ENCODE data around the gene CLIC6.
"Not testable (repeated sequence)": the region's sequence is repeated elsewhere in the genome, so short reads cannot be mapped to it uniquely, and the experiment has no call there.

Gene CLIC6

DNA sequence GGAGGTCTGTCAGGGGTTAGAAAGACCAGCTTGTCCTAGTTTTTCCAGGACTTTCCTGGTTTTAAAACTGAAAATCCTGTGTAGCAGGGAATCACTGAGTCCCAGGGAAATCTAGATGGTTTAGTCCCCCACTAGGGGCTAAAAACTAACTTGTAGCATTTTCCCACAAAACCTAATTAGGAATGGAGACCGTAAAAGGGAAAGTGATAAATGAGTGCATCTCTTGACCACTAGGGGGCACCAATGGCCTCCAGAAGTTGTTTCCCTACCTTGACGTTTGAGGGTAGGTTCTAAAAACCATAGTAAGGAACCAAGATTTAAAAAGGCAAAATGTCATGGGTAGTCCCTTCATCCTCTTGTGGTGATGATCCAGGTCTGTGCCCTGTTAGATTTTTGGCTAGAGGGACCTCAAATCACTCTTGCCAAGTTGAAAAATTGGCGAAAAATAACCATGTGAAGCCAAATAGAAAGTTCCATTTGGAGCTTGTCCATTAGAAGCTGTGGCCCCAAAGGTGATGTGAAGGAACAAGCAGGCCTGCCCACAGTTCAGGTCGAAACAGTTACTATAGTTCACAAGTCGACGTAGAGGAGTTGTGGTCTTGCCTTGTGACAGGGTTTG lies 24.5 kb downstream of the CLIC6 start:
- DNase-seq (ENCODE audit: low read depth in 2 of 2) = peak; percentile 7 to 25

DNA sequence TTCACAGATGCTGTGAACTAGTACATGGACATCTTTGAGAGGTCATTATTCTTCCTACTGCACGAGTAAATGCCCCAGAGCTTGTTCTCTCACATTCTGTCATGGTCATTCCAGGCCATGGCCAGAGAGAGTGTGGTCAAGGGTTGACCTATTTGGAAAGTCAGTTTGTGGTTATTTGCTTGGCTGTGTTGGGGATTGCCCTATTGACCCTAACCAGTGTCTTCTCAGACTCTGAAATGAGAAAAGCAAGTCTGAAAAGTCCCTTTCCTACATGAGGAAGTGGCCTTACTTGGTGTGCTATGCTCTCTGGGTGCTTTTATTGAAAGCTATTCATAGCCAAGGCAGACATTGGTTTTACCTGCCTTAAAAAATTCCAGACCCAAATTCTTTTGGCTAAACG lies 26.6 kb downstream of the CLIC6 start:
- no peak for DNase-seq (ENCODE audit: low read depth in 2 of 2)

DNA sequence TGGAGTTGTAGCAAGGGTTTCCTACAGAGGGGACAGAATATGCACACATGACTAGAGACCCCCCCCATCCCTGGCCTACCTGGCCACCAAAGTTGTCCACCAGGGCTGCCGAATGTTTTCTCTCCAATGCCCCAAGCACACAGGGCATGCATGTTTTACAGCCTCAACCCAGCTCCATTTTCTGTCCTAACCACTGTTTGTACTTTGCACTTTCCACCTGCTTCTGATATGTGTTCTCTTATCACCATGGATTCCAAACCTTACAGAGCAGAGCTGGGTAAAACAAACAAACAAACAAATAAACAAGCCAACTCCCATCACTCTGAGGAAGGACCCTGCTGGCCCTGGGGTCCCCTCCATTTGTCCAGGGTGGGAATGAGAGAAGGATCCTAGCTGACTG lies 27.3 kb downstream of the CLIC6 start:
- DNase-seq (ENCODE audit: low read depth in 2 of 2) = no peak

DNA sequence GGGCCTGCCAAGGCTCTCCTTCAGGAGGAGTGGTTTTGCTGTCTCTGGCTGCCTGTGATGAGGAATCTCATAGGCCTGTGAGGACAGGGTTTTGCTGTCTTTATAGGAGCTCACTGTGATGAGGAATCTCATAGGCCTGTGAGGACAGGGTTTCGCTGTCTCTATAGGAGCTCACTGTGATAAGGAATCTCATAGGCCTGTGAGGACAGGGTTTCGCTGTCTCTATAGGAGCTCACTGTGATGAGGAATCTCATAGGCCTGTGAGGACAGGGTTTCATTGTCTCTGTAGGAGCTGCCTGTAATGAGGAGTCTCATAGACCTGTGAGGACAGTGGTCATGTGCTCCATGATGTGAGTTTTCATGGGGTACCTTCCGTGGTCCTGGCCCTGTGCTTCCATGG lies 29.0 kb downstream of the CLIC6 start:
- DNase-seq (ENCODE audit: low read depth in 2 of 2) = no peak

DNA sequence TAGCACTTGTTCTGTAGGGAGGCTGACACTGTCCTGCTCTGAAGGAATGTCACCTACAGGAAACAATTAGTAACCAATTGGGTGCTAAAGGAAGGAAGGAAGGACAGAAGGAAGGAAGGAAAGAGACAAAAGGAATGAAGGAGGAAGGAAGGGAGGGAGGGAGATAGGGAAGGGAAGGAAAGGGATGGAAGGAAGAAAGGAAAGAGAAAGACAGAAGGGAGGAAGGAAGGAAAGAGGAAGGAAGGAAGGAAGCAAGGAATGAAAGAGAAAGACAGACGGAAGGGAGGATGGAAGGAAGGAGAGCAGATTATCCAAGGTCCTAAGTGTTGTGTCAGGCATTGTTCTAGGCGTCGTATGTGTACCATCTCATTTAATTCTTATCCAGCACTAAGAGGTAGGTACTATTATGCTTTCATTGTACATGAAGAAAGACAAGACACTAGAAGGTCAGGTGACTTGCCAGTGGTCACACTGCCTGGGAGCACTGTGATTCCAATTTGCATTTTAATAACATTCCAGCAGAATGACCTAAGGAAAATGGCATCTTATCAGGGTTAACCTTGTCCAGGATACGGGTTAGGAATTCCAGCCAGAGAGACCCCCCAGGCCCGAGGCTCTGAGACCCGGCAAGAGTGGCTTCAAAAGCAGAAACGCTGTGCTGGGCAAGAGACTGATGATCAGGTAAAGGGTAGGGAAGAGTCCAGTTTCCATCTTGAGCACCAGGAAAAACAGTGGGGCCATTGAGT lies 29.6 kb downstream of the CLIC6 start:
- DNase-seq (ENCODE audit: low read depth in 2 of 2) = no peak

DNA sequence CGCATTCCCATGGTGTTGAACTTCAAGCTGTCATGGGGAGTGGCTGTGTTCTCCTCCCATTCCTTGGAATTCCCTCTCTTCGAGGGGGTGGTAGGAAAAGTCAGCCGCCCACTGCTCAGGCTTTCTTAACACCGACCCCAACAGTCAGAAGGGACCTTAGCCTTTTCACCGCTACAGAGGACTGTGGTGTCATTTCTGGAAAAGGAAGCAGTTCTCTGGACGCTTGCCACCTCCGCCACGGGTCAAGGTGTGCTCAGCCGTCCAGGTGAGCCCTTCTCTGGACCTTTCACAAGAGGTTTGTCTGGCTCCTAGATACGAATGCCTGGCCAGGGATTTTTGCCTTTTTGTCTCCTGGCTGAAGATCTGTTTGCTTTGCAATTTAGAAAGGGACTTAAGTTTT lies 31.8 kb downstream of the CLIC6 start:
- DNase-seq (ENCODE audit: low read depth in 2 of 2) = no peak

DNA sequence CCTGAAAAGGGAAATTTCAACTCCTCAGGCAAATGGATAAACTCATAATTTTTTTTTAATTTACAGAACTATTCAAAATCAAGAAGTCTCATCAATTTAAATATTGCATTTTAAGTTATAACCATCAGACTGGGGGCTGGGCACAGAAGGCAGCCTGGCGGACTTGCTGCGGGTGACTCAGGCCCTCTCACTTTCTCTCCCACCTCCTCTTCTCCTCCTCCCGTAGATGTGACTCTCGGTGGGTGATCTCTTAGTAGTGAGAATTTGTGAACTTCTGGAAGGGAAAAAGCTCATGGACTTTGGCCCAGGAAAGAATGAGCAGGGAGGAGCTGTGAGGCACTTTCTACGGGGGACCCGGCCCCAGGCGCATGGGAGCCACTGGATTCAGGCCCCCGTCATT lies 32.9 kb downstream of the CLIC6 start:
- no peak for DNase-seq (ENCODE audit: low read depth in 2 of 2)

DNA sequence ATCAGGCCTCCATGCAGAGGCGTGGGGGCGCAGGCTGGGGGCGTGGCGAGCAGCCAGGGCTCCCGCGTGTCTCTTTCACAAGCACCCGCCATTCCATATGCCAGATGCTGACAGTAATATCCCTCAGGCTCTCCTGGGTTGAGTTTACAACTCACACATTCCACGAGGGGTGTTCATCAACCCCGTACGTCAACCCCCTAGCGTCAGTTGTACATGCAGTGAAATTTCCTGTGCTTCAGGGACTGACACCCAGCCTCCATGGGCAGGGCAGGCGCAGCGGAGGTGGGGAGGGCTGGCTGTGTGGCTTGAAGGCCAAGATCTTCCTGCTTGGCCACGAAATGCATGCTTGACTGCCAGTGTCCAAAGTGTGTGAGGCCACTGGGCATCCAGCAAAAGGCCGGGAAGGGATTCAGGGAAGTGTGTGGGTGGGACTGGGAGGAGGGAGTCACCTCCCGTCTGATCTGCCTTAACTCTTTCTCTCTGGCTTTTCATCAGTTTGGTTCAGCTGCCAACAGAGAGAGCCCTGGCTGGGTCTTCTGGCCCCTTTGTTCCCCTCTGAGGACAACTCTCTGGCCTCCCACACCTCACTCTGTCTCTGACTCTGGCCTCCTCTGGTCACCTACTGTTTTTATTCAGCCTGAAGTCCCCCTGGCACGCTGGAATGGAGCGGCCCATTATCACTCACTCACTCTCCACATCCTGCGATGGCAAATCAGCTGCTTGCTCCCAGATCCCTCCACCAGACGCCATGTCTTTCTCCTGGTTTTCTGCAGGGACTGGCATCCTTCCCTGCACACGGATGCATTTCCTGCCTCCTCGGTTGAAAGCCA lies 33.8 kb downstream of the CLIC6 start:
- no peak for DNase-seq (ENCODE audit: low read depth in 2 of 2)

DNA sequence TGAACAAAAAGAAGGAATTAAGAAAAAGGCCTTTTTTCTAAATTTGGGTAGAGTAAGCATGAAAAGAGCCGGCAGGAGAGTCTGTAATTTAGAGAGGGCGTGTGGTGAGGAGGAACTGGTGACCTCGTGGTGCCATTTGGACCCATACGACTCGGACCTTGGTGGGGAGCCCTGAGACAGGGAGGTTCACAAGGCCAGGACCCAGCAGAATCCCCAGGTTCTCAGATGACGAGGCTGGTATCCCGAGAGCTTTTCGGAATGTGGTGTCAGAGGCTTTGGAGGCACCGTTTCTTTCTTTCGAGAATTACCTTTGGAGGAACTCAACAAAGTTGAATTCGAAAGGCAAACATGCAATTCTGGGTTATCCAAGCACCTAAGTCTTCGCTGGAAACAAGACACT lies 34.8 kb downstream of the CLIC6 start:
- no peak for DNase-seq (ENCODE audit: low read depth in 2 of 2)

DNA sequence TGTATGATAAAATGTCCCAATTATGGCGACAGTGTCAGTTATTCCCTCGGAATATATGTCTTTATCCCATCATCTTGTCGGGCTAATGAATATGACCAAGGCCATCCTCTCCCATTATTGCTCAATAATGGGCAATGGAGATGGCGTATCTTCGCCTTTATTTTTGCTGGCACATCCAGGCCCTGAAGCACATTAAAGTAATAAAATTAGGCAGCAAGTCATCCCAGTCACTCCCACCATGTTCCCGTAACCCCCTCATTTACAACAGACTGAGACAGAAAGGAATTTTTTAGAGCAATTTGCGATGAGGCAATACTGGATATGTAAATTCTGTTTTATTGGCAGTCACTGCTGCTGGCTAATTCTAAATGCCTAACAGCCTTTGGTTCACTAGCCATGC lies 35.3 kb downstream of the CLIC6 start:
- no peak for DNase-seq (ENCODE audit: low read depth in 2 of 2)

DNA sequence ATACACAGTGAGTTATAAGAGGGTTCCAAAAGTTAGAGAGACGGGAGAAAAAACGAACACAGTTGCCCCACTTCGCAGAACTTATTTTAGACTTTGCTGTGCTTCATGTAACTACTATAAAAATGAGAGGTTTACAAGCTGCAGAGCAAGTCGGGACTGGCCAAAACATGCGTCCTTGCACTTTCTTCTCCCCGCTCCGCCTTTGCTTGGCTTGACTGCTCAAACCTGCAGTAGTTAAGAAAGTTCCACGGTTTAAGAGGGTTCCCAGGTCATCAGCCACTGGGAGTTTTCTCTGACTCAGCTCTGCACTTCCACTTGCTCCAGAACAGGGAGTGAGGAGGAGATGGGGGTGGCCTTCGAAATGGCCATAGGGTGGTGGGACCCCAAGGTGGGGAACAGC lies 36.2 kb downstream of the CLIC6 start:
- DNase-seq (ENCODE audit: low read depth in 2 of 2) = no peak

DNA sequence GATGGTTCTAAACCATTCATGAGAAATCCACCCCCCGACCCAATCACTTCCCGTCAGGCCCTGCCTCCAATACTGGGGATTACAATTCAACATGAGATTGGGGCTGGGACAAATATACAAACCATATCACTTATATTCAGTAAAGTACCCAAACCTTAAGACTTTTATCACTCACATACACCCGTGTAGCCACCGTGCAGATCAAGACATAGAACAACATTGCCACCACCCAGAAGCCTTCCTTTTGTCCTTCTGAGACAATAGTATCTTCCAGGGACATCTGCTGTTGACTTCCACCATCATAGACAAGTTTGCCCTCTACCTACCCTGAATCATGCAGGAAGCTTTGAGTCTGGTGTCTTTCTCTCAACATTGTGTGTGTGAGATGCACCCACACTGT lies 37.5 kb downstream of the CLIC6 start:
- no peak for DNase-seq (ENCODE audit: low read depth in 2 of 2)

DNA sequence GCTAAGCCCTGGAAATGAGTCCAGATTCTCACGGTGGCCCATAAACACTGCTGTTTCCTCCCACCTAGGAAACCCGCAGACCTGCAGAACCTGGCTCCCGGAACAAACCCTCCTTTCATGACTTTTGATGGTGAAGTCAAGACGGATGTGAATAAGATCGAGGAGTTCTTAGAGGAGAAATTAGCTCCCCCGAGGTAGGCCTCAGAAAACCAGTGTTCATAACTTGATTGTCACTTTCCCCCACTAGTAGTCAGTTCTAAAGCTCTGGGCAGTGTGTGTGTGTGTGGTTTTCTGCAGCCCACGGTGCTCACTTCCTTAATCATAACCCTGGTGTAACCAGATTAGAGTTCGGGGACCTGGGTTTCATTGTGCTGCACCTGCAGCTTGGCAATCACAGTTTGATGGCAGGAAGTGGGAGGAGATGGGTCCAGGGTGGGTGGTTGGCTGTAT lies 39.1 kb downstream of the CLIC6 start:
- DNase-seq (ENCODE audit: low read depth in 2 of 2) = no peak

DNA sequence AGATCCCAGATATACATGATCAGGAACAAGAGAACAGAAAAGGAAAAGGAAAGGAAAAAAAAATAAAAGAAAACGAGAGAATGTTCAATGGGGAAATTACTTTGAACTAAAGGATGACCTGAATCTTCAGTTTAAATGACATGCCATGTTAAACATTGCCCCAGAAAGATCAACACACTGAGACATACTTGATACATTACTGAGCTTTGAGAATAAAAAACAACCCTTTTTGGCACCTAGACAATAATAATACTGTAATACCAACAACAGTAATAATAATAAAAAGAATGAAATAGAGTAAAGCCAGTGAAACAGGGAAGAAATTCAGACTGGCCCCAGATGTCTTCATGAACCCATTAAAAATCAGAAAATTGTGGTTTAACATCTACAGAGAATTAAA lies 44.8 kb downstream of the CLIC6 start:
- no peak for DNase-seq (ENCODE audit: low read depth in 2 of 2)

DNA sequence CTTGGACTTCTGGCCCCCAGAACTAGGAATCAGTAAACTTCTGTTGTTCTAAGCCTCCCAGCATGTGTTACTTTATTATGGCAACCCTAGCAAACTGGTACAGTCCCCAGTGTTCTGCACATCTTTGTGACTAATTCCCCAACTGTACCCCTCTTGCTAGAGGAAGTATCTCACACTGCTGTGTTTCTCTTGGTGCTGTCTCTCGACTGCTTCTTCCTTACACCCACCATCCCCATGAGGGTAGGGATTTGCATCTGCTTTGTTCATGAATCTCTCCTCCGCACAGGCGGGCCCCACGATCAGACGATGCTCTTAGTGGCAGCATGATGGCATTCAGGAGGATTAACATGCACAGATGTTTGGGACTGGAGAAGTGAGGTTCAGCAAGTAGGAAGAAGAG lies 46.7 kb downstream of the CLIC6 start:
- DNase-seq (ENCODE audit: low read depth in 2 of 2) = no peak

DNA sequence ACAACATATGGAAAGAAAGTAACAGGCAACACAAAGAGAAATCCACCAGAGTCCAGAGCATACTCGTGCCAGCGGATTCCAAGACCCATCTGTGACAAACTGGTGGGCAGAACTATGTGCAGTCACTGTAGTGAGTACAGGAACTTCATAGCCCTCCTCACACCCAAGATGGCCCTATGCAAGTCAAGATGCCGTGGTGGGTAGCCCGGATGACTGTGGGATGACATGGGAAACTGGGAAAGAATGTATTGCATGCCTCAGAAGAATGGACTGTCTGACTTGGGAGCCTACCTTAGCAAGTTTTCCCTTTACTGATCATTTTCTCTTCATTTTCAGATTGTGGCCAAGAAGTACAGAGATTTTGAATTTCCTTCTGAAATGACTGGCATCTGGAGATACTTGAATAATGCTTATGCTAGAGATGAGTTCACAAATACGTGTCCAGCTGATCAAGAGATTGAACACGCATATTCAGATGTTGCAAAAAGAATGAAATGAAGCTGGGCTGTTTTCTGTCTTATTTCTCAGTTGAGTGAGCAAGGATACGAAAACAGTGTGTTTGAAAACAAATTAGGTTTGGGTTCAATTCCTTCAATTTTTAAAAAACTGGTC lies 47.3 kb downstream of the CLIC6 start:
- DNase-seq (ENCODE audit: low read depth in 2 of 2) = no peak

DNA sequence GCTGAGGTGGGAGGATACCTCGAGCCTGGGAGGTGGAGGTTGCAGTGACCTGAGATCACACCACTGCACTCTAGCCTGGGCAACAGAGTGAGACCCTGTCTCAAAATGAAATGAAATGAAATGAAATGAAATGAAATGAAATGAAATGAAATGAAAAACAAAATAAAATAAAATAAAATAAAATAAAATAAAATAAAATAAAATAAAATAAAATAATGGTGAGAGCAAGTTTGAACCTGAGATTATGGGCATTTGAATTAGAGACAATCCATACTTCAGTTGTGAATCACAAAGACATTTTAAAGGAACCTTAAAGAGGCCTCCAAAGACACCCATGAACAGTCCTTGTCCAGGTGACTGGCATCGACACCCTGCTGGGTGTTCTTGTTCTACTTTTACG lies 49.7 kb downstream of the CLIC6 start:
- DNase-seq (ENCODE audit: low read depth in 2 of 2) = not testable (repeated sequence)

DNA sequence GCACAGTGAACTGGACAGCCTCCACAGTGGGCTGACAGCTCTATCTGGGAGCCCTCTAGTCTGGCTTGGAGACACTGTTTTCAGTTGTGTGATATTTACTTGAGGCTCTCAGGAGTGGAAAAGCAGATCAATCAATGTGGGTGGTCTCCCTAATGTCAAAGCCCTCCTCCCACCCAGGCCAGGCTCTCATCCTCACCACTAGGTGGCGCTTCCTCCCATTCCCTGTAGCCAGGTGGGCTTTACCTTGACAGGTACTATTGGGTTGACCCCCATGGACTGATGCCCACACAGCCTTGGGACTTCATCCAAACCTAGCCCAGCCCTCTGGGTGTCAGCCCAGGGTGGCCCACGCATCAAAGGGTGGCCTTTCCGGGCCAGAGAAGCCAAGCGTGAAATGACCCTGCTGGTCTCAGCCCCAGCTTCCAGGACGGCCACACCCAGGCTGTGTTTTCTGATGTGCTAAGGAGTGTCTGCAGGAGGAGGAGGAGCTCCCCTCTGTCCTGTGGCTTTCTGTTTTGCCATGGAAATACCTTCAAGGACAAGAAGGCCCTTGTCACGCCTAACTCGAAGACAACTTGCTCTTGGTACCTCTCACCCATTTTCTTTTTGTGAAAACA lies 54.0 kb downstream of the CLIC6 start:
- DNase-seq (ENCODE audit: low read depth in 2 of 2) = peak in 1 of 2 donors; percentile 9

DNA sequence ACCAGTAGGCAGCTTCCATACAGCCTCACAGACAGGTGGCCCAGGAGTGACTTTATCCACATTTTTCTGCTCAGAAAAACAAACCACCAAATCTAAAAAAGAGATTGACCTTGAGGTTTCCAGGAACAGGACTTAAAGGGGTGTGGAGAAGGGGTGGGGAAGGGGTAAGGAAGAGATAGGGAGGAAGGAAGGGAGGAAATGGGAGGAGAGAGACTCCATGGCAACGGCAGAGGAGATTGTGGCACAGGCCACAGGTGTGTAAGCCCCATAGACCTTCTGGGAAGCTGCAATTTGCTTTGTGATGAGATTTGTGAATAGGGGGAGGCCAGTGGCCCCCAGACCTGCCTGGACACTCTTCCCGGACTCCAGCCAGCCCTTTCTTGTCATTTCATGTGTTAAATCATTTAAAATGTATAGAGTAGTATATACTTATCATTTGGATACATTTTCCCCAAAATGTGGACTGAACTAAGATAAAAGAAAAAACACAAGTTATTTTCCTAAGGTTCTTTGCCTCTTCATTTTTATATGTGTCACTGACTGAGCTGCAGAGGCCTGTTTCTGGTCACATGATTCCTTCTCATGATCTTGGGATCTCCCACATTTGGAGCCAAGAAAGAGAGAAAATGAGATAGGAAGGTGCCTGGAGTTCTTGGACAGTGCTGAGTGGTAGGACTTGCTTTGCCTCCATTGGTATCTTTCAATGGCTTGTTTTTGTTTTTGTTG lies 55.5 kb downstream of the CLIC6 start:
- no peak for DNase-seq (ENCODE audit: low read depth in 2 of 2)

DNA sequence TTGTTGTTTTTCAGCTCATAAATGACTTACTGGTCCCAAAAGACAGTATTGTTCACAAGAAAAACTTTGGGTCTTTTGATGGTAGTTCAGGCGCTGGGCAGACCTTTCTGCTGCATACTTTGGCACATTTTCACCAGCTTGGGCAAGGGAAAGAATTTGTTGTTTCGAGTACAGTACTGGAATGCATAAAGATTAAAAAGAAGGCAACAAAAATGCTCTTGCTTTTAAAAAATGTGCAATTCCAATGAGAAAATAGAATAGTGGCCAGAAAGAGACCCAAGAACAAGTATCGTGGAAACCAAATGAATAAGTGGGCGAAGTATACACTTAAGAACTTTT lies 56.0 kb downstream of the CLIC6 start:
- DNase-seq (ENCODE audit: low read depth in 2 of 2) = no peak

DNA sequence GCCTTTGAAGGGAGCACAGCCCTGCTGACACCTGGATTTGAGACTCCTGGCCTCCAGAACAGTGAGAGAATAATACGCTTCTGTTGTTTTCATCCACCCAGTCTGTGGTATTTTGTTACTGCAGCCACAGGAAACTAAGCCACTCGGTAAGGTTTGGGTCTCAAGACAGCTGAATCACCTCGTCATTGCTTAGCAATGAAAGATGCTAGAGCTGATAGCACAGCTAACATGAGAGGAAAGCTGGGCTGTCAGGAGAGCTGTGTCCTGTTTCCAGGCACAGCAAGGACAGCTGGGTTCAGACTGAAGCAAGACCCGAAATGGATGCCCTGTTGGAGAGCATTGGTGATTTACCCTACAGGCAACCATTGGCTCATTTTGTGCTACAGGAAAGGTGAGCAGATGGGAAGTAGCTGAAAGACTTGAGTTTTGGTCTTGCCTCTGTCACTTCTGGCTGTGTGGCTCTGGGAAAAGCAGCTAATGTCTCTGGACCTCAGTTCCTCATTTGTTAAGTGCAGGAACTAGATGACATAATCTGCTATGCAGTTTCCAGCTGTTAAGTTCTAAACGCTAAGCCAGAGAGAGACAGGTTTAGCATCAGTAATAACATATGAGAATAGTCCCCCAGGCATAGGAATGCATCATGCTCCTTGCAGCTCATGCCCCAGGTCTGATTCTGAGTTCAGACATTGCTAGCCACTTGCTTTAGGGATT lies 58.0 kb downstream of the CLIC6 start:
- no peak for DNase-seq (ENCODE audit: low read depth in 2 of 2)
